Stimulated activated CD8-positive, alpha-beta memory T cell treated with anti-CD3 and anti-CD28 coated beads, Interleukin-4, amount 100 ng/mL, for 24 hours (primary cell): ENCODE measurements around the gene NKTR.

Experiments
- DNase-seq: peaks from one replicate; pipeline ENCODE4 v3.0.0-alpha.2; 2020; ENCODE audit warnings: low read depth

The NKTR gene

GRCh38 chr3:42662813-42663535, 62.5 kb downstream of the NKTR start:
- no peak for DNase-seq

- no peak for DNase-seq
Measured at GRCh38 chr3:42663581-42664437, 63.3 kb downstream of the NKTR start.

DNA sequence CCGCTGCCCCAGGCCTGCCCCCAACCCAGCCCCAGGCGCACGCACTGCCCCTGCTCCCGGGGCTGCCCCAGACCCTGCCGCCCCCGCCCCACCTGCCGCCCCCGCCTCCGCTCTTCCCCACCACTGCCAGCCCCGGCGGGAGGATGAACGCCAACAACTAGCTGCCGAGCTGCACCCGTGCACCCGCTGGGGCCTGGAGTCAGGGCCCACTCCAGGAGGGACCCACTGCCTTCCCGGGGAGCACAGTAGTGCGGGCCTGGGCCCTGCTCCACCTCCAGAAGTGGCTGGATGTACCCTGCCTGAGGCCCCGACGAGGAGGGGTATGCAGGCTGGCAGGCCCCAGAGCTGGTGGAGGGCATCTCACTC, 63.9 kb downstream of the NKTR start:
- DNase-seq = no peak

DNA sequence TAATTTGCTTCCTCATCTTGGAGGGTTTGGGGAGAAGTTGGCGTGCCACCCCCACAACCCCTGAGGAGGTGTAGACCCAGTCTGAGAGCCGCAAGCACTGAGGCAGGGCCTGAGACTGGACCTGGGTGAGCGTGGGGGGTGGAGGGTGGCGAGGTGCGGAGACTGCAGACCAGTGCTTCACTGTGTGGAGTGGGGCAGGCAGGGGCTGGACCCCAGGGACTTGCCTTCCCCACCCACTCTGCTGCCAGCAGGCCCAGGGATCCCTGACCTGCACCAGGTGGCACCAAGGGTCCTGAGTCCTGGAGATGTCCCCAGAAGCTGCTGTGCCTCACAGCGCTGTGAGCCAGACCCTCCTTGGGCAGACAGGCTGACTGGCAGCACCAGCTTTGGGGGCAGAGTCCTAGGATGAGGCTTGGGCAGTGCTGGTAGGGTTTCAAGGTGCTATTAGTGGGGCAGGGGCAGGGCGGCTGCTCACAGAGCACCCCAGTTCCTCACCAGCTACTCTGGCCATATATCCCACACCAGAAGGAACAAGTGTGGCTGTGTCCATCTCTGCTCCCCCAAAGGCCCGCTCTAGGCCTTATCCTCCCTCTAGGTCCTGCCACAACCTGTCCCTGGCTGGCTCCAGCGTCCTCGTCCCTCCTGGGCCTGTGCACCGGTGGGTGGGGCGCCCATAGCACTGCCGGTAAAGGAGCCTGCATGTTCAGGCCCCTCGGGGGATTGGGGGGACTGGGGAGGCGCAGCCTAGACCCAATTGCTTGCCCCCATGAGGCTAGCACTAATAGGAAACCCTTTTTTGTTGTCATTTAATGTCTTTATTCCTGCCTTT, 64.8 kb downstream of the NKTR start:
- DNase-seq = no peak

- DNase-seq = no peak
Measured at GRCh38 chr3:42666022-42666421, 65.5 kb downstream of the NKTR start.

DNA sequence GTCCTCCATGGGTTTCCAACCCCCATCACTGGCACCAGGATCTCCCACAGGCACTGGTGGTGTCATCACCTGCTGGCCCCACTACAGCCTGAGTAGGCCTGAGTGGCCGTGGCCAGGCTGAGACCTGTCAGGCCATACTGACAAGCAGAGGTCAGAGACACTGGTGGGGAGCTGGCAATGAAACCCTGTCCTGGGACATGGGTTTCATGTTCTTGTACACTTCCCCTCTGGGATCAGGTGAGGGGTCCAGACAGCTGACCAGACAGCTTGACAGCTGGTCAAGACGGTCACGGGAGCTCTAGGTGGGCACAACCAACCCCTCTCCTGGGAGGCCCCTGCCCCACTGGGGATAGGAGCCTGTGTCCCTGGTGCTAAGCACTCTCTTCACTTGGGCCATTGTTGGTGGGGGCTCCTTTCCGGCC, 66.1 kb downstream of the NKTR start:
- no peak for DNase-seq

GRCh38 chr3:42667096-42667522, 66.6 kb downstream of the NKTR start:
- DNase-seq = no peak

GRCh38 chr3:42667523-42668412, 67.3 kb downstream of the NKTR start:
- DNase-seq = no peak

DNA sequence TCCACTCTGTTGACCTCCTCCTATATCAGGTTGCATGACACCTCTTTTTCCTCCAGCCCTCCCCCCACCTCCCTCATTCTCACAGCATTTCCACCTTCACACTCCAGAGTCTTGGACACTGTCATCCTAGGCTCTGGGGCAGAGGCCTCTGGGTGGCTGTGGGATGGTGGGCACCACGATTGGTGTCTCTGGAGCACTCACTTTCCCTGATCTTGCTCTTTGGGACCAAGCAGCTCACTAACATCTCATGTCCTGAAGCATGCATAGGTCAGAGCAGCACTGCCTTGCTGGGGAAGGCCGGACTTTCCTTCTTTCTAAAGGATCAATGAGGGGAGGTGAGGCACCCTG, 67.9 kb downstream of the NKTR start:
- no peak for DNase-seq

DNA sequence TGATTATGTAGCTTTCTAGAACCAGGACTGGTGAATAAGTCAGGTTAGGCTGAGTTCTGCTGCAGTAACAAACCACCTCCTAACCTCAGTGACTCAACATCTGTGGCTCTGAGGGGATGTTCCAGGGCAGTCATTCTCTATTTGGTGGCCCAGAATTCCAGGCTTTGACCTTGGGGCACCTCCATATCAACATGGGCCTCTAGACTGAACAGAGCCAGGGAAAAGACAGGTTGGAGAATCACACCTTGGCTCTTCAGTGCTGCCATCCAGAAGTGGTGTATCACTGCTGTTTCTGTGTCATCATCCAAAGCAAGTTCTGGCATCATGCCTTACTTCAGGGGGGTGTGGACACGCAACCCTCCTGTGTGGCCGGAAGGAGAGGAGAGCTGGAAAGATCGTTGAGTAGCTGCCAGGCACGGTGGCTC, 68.3 kb downstream of the NKTR start:
- no peak for DNase-seq

DNA sequence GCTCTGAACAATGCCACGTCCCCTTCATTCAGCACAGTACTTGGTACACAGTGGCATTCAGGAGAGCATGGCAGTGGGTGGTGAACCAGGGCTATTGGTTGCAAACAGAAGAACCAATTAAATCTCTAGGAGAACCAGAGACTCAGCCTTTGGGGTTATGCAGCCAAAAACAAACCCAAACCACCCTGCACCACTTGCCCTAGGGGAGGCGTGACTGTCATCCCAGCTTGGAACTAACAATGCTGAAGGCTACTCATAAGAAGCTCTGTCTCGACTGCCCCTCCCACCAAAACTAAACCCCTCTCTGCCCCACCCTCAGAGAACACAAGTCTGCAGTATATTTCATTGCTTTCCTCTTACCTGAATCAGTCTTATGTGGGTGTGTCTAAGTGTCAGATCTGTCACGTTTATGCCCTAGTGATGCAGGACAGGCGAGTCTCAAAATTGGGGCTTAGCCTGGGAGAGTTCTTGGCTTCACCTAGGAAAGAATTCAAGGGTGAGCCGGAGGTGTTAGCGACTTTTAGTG, 69.6 kb downstream of the NKTR start:
- DNase-seq = no peak

DNA sequence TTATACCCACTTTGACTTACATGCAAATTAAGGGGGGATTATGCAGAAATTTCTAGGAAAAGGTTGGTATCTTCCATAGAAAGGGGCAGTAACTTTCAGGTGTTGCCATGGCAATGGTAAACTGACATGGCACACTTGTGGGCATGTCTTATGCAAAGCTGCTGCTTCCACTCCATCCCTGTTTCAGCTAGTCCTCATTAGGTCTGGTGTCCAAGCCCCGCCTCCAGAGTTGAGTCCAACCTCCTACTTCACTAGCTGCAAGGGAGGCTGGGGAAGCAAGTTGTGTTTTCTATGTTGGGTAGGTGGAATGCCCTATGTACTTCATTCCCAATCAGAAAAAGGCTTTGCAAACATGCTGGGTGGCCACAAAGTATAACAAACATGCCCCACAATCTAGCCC, 70.2 kb downstream of the NKTR start:
- no peak for DNase-seq

DNA sequence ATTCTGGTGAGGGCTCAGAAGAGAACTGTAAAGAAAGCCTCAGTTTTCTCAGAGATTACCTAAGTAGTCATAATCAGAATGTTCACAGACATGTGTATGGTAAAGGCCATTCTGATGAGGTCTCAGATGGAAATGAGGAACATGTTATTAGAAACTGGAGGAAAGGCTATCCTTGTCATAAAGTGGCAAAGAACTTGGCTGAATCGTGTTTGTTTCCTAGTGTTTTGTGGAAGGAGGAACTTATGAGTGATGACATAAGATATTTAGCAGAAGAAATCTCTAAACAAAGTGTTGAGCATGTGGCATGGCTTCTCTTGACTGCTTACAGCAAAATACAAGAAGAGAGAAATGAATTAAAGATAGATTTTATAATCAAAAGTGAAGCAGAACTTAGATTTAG, 72.0 kb downstream of the NKTR start:
- no peak for DNase-seq

DNA sequence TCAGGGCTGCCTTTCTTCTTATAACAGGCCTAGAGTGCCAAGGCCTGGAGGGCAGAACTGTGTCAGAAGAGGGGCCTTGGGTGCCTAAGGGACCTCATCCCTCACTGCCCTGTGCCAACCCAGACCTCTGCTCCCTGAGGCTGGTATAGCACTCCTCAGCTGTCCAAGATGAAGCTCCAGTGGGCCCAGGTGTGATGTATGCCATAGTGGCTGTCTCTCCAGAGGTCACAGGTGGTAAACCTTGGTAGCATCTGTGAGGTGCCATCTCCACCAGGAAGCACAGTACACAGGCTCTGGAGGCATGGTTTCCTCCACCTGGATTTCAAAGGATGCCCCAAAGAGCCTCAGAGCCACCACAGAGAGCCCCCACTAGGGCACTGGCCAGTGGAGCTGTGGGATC, 72.6 kb downstream of the NKTR start:
- DNase-seq = no peak

DNA sequence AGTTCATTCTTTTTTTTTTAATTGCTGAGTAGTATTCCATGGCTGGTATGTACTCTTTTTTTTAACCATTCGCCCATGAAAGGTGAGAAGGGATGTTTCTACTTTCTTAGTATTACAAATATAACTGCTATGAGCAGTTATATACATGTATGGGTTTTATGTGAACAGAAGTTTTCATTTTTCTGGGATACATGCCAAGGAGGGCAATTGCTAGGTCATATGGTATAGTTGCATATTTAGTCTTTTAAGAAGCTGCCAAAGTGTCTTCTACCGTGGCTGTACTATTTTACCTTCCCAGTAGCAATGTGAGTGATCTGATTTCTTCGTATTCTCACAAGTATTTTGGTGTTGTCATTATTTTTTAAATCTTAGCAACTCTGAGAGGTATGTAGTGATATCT, 73.7 kb downstream of the NKTR start:
- DNase-seq = no peak

DNA sequence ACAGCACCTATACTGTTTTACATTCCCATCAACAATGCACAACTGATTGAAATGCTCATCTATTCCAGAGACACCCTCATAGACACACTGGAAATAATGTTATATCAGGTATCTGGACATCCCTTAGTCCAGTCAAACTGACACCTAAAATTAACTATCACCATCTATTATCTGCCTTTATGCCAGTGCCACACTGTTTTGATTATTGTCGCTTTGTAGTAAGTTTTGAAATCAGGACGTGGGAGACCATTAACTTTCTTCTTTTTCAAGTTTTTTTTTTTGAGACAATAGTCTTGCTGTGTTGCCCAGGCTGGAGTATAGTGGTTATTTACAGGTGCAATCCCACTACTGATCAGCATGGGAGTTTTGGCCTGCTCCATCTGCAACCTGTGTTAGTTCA, 75.4 kb downstream of the NKTR start:
- DNase-seq = no peak

GRCh38 chr3:42678447-42678846, 78.0 kb downstream of the NKTR start:
- DNase-seq = no peak

DNA sequence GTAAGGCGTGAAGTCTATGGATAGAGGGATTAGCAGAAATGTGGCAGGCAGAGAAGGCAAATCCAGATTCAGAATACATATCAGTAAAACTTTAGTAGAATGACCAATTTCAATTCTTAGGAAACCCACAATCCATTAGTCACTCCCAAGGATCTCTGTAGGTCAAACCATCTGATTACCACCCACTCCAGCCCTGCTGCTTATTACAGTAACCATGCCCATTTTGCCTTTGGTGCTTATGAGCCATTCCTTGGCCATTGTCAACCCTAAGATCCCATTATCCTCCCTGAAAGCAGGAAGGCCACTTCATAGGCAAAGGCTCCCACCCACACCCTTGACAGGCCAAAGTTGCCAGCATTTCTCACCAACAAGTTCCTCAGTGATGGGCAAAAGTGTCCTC, 79.8 kb downstream of the NKTR start:
- DNase-seq = no peak

- no peak for DNase-seq
Measured at GRCh38 chr3:42680806-42681205, 80.3 kb downstream of the NKTR start.

GRCh38 chr3:42681361-42682038, 81.0 kb downstream of the NKTR start:
- DNase-seq = no peak
